ENCODE measurements around the gene ADAMTS6.

The ADAMTS6 gene

GRCh38 chr5:65142511-65143011 is 339.2 kb downstream of the ADAMTS6 start (continued):
- no peak for TF ChIP-seq PRDM2 (tag by site-specific recombination; IDR thresholded peaks at IDR 0.05; ENCODE audit: borderline replicate concordance)
- no peak for TF ChIP-seq ZNF302 (tag by site-specific recombination; IDR thresholded peaks at IDR 0.05; ENCODE audit: low read depth)
- no peak for TF ChIP-seq ZNF24 (tag by site-specific recombination; IDR thresholded peaks at IDR 0.05)
- TF ChIP-seq ZNF416 (tag by site-specific recombination; IDR thresholded peaks at IDR 0.05), result no peak
- no peak for TF ChIP-seq PRDM4 (tag by site-specific recombination; IDR thresholded peaks at IDR 0.05)
- no peak for TF ChIP-seq ZNF580 (tag by site-specific recombination; IDR thresholded peaks at IDR 0.05)
- no peak for TF ChIP-seq ZBTB10 (tag by site-specific recombination; IDR thresholded peaks at IDR 0.05)
- peak; percentile 76 for TF ChIP-seq OSR2 (tag by site-specific recombination; IDR thresholded peaks at IDR 0.05)
- TF ChIP-seq ZNF266 (tag by site-specific recombination; IDR thresholded peaks at IDR 0.05; ENCODE audit: low read depth), result no peak
- TF ChIP-seq ZNF660 (tag by site-specific recombination; IDR thresholded peaks at IDR 0.05), result no peak
- TF ChIP-seq GLI2 (tag by site-specific recombination; IDR thresholded peaks at IDR 0.05; ENCODE audit: borderline replicate concordance, low read depth), result no peak
- no peak for TF ChIP-seq ZNF223 (tag by site-specific recombination; IDR thresholded peaks at IDR 0.05)
- TF ChIP-seq EGR2 (tag by site-specific recombination; IDR thresholded peaks at IDR 0.05; ENCODE audit: low read depth), result no peak
- TF ChIP-seq ZBTB6 (tag by site-specific recombination; IDR thresholded peaks at IDR 0.05), result no peak
- no peak for TF ChIP-seq ZNF16 (tag by site-specific recombination; IDR thresholded peaks at IDR 0.05; ENCODE audit: low read depth)
- no peak for TF ChIP-seq ZNF610 (tag by site-specific recombination; IDR thresholded peaks at IDR 0.05; ENCODE audit: borderline replicate concordance)
- no peak for TF ChIP-seq ZNF391 (tag by site-specific recombination; IDR thresholded peaks at IDR 0.05; ENCODE audit: borderline replicate concordance, low read depth)
- no peak for TF ChIP-seq ZFHX2 (tag by site-specific recombination; conservative IDR thresholded peaks at IDR 0.05)
- no peak for TF ChIP-seq ZNF830 (tag by site-specific recombination; IDR thresholded peaks at IDR 0.05; ENCODE audit: low read depth)
- no peak for TF ChIP-seq ZNF214 (tag by site-specific recombination; IDR thresholded peaks at IDR 0.05; ENCODE audit: borderline replicate concordance)
- TF ChIP-seq MZF1 (tag by site-specific recombination; IDR thresholded peaks at IDR 0.05; ENCODE audit: borderline replicate concordance), result no peak; the same call in 1 of the 2 replicates
- TF ChIP-seq ZBTB1 (tag by site-specific recombination; IDR thresholded peaks at IDR 0.05), result no peak
- TF ChIP-seq SCRT2 (tag by site-specific recombination; IDR thresholded peaks at IDR 0.05), result no peak
- TF ChIP-seq ZNF777 (tag by site-specific recombination; IDR thresholded peaks at IDR 0.05; ENCODE audit: borderline replicate concordance), result no peak
- no peak for TF ChIP-seq ZNF514 (tag by site-specific recombination; IDR thresholded peaks at IDR 0.05)
- TF ChIP-seq ZNF704 (tag by site-specific recombination; IDR thresholded peaks at IDR 0.05), result no peak
- no peak for TF ChIP-seq RBAK (tag by site-specific recombination; IDR thresholded peaks at IDR 0.05)

Measured in HEK293 (cell line).